Mucosa of rectum (tissue), 2 donors: ENCODE results near the gene PPP3CA.

Experiments used
- H3K27ac ChIP-seq, 2 donors: one replicate each; pipeline ENCODE4 v1.7.0; 2013; ENCODE audit warnings: inconsistent platforms in 2 of 2, low read depth in 2 of 2, low read length in 2 of 2
- H3K27me3 ChIP-seq, 2 donors: one replicate each; pipeline ENCODE4 v1.7.0; 2013; ENCODE audit warnings: low read length in 2 of 2; ENCODE audit not compliant: control insufficient read depth in 2 of 2, insufficient read depth in 2 of 2
- H3K36me3 ChIP-seq, 2 donors: one replicate each; pipeline ENCODE4 v1.7.0; 2013; ENCODE audit warnings: low read length in 2 of 2; ENCODE audit not compliant: control insufficient read depth in 2 of 2, insufficient read depth in 2 of 2
- H3K4me1 ChIP-seq, 2 donors: one replicate each; pipeline ENCODE4 v1.7.0; 2013; ENCODE audit warnings: low read length in 2 of 2, mild to moderate bottlenecking in 1 of 2; ENCODE audit not compliant: control insufficient read depth in 2 of 2, insufficient read depth in 2 of 2
- H3K4me3 ChIP-seq, 2 donors: one replicate each; pipeline ENCODE4 v1.7.0; 2013; ENCODE audit warnings: low read length in 2 of 2
- H3K9ac ChIP-seq, 2 donors: one replicate each; pipeline ENCODE4 v1.7.0; 2013; ENCODE audit warnings: low read length in 2 of 2, low read depth in 1 of 2, mild to moderate bottlenecking in 1 of 2
- H3K9me3 ChIP-seq, 2 donors: one replicate each; pipeline ENCODE4 v1.7.0; 2013; ENCODE audit warnings: low read length in 2 of 2; ENCODE audit not compliant: control insufficient read depth in 2 of 2
- donor health status: healthy.
- donor health status: Normal muscosa, but diverticular disease.

PPP3CA gene

GRCh38 chr4:101307899-101308298 lies 39.4 kb downstream of the PPP3CA start:
- no peaks in the 10 kb centered on the region for H3K9me3 ChIP-seq
- no peak overlapping the region for H3K9ac ChIP-seq
- no peak overlapping the region for H3K27ac ChIP-seq
- no peak overlapping the region for H3K4me3 ChIP-seq
- H3K4me1 ChIP-seq, result no peaks in the 10 kb centered on the region
- no peaks in the 10 kb centered on the region for H3K27me3 ChIP-seq
- no peaks in the 10 kb centered on the region for H3K36me3 ChIP-seq

- Histone ChIP-seq H3K4me3 (no peak overlapping the region), H3K4me1 (no peaks in the 10 kb centered on the region), H3K27me3 (no peaks in the 10 kb centered on the region), H3K27ac (no peak overlapping the region), H3K9me3 (no peaks in the 10 kb centered on the region), H3K9ac (no peak overlapping the region), H3K36me3 (no peaks in the 10 kb centered on the region)
Measured at GRCh38 chr4:101306764-101307615, 40.3 kb downstream of the PPP3CA start.

- Histone ChIP-seq H3K27ac (no peak overlapping the region), H3K4me3 (no peak overlapping the region), H3K9ac (no peak overlapping the region), H3K4me1 (no peaks in the 10 kb centered on the region), H3K9me3 (no peaks in the 10 kb centered on the region), H3K36me3 (no peaks in the 10 kb centered on the region), H3K27me3 (no peaks in the 10 kb centered on the region)
Measured at GRCh38 chr4:101306225-101306624, 41.1 kb downstream of the PPP3CA start.

- Histone ChIP-seq H3K36me3 (no peaks in the 10 kb centered on the region), H3K27ac (no peak overlapping the region), H3K4me3 (no peak overlapping the region), H3K27me3 (no peaks in the 10 kb centered on the region), H3K9ac (no peak overlapping the region), H3K9me3 (no peaks in the 10 kb centered on the region), H3K4me1 (no peaks in the 10 kb centered on the region)
Measured at GRCh38 chr4:101304916-101305315, 42.4 kb downstream of the PPP3CA start.

- no peaks in the 10 kb centered on the region for H3K27me3 ChIP-seq
- H3K4me1 ChIP-seq, result peaks cover 0 to 2% of the 10 kb centered on the region in 2 donors
- H3K9me3 ChIP-seq, result no peaks in the 10 kb centered on the region
- no peak overlapping the region for H3K4me3 ChIP-seq
- no peak overlapping the region for H3K27ac ChIP-seq
- H3K36me3 ChIP-seq, result no peaks in the 10 kb centered on the region
- H3K9ac ChIP-seq, result no peak overlapping the region
Measured at GRCh38 chr4:101299899-101300540, 47.3 kb downstream of the PPP3CA start.

- no peaks in the 10 kb centered on the region for H3K27me3 ChIP-seq
Measured at GRCh38 chr4:101299021-101299420, 48.3 kb downstream of the PPP3CA start.

GRCh38 chr4:101295691-101296090 lies 51.6 kb downstream of the PPP3CA start:
- H3K9me3 ChIP-seq, result no peaks in the 10 kb centered on the region
- H3K4me1 ChIP-seq, result peaks cover 0 to 6% of the 10 kb centered on the region in 2 donors
- no peaks in the 10 kb centered on the region for H3K27me3 ChIP-seq
- H3K4me3 ChIP-seq, result no peak overlapping the region
- no peak overlapping the region for H3K27ac ChIP-seq
- H3K9ac ChIP-seq, result no peak overlapping the region
- H3K36me3 ChIP-seq, result no peaks in the 10 kb centered on the region

More at GRCh38 chr4:101299021-101299420, 48.3 kb downstream of the PPP3CA start:
- peaks cover 0 to 2% of the 10 kb centered on the region in 2 donors for H3K4me1 ChIP-seq
- no peaks in the 10 kb centered on the region for H3K36me3 ChIP-seq
- H3K4me3 ChIP-seq, result no peak overlapping the region
- no peaks in the 10 kb centered on the region for H3K9me3 ChIP-seq
- no peak overlapping the region for H3K9ac ChIP-seq
- H3K27ac ChIP-seq, result no peak overlapping the region

GRCh38 chr4:101294597-101294996 lies 52.7 kb downstream of the PPP3CA start:
- Histone ChIP-seq H3K9me3 (no peaks in the 10 kb centered on the region), H3K27me3 (no peaks in the 10 kb centered on the region), H3K27ac (no peak overlapping the region), H3K4me1 (peaks cover 0 to 5% of the 10 kb centered on the region in 2 donors), H3K4me3 (no peak overlapping the region), H3K36me3 (no peaks in the 10 kb centered on the region), H3K9ac (no peak overlapping the region)

- no peak overlapping the region for H3K9ac ChIP-seq
- H3K27ac ChIP-seq, result no peak overlapping the region
- no peak overlapping the region for H3K4me3 ChIP-seq
- peaks cover 0 to 4% of the 10 kb centered on the region in 2 donors for H3K4me1 ChIP-seq
- H3K27me3 ChIP-seq, result no peaks in the 10 kb centered on the region
- H3K9me3 ChIP-seq, result no peaks in the 10 kb centered on the region
- H3K36me3 ChIP-seq, result no peaks in the 10 kb centered on the region
Measured at GRCh38 chr4:101292901-101293300, 54.4 kb downstream of the PPP3CA start.

- no peak overlapping the region for H3K4me3 ChIP-seq
- no peaks in the 10 kb centered on the region for H3K27me3 ChIP-seq
- H3K9ac ChIP-seq, result no peak overlapping the region
- no peaks in the 10 kb centered on the region for H3K9me3 ChIP-seq
- no peaks in the 10 kb centered on the region for H3K36me3 ChIP-seq
- no peak overlapping the region for H3K27ac ChIP-seq
- peaks cover 3 to 4% of the 10 kb centered on the region in 2 donors for H3K4me1 ChIP-seq
Measured at GRCh38 chr4:101292214-101292613, 55.1 kb downstream of the PPP3CA start.
